Stimulated activated CD8-positive, alpha-beta memory T cell treated with anti-CD3 and anti-CD28 coated beads, Interleukin-12 subunit alpha, Interleukin-12 subunit beta, amount 100 ng/mL, for 24 hours (primary cell): Measurements from ENCODE around the gene SLC12A9.

ENCODE experiments used
- DNase-seq: peaks from one replicate; pipeline ENCODE4 v3.0.0-alpha.2; 2020; ENCODE audit errors: extremely low read depth

SLC12A9 gene

GRCh38 chr7:100884736-100885439 lies 32.4 kb downstream of the SLC12A9 start:
- no peak for DNase-seq

- DNase-seq = no peak
Measured at GRCh38 chr7:100885440-100886141, 33.1 kb downstream of the SLC12A9 start.

- no peak for DNase-seq
Measured at GRCh38 chr7:100886142-100886935, 33.8 kb downstream of the SLC12A9 start.

DNA sequence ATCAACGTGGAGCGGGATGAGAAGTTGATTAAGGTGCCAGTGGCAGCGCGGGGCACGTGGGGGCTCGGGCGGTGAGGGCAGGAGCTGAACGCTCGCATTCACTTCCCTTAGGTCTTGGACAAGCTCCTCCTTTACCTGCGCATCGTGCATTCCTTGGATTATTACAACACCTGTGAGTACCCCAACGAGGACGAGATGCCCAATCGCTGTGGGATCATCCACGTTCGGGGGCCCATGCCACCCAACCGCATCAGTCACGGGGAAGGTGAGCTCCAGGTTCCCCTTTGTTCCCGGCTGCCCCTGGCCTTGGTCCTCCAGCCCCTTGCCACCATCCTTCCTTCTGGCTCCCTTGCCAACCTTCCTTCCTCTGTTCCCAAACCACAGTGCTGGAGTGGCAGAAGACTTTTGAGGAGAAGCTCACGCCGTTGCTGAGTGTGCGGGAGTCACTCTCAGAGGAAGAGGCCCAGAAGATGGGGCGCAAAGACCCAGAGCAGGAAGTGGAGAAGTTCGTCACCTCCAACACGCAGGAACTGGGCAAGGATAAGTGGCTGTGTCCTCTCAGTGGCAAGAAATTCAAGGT lies 34.5 kb downstream of the SLC12A9 start:
- no peak for DNase-seq

GRCh38 chr7:100887516-100888290 lies 35.2 kb downstream of the SLC12A9 start:
- no peak for DNase-seq

GRCh38 chr7:100888291-100888987 lies 35.9 kb downstream of the SLC12A9 start:
- no peak for DNase-seq

DNA sequence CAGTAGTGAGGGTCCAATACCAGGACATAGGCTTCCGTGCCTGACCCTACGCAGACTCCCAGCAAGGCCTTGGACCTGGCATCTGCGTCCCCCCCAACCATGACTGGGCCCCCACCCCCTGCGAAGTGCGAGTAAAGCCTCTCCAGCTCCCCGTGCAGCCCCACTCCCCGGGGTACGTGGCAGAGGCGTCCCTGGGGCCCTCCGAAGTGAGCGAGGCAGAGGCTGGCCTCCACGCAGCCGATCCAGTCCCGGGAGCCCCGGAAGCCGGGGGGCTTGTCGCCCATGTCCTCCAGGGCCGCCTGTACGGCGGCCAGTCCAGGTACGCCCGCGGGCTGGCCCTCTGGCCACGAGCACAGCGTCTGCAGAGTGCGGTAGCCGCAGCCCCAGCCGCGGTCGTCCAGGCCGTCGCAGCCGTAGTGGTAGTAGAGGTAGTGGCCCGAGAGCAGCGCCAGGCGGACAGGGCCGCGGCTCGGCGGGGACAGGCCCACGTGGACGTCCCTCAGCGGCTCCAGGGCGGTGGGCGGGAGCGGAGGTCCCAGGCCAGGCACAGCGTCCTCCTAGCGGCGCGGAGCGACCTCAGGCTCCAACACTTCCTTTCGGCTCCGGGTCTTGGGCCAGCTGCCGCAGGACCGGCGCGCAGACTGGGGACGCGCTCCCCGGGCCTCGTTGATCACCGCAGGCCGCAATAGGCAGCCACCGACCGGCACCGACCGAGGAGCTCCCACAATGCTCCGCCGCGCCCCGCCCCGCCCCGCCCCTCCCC lies 36.7 kb downstream of the SLC12A9 start, which contains the start of gene UFSP1:
Gene UFSP1 (minus strand): TSS at position 728 of the 763 bp plus-strand sequence. CDS start 444 bp downstream, at position 284.
- no peak for DNase-seq

DNA sequence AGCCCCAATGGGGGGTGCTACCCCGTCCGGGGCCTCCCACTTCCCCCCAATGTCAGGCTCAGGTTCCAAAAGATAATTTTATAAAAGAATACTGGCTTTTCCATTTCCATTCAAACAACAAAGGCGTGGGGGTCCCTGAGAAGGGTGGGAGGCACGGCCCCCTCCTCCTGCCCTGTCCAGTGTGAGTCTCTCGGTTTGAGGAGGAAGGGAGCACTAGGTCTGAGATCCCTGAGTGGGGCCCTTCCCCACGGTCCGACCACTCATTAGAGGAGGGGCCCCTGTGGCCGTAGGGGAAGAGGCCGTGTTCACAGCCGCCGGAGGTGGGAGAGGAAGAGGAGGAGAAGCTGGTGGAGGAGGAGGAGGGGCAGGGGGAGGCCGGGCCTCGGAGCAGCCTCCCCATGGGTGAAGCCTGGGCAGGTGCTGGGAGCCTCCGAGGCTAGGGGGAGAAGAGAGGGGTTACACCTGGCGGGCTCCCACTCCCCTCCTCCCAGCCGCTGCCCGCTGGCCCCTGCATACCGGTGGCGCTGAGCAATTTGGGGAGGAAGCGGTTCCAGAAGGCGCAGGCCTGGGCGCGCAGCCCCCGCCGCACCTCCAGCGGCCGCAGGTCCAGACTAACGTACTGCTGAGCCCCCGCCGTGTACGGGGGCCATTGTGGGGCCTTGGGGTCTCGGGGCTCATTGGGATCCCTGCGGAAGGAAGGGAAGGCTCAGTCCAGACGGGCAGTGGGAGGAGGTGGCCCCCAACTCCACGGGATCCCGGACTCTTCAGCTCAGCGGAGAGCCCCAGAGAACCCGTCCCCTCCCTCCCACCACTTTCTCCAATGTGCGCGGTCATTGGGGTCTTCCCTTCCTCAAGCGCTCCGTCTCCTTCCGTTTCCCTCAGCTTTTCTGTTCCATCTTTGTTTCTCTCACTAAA lies 38.4 kb downstream of the SLC12A9 start:
- no peak for DNase-seq

DNA sequence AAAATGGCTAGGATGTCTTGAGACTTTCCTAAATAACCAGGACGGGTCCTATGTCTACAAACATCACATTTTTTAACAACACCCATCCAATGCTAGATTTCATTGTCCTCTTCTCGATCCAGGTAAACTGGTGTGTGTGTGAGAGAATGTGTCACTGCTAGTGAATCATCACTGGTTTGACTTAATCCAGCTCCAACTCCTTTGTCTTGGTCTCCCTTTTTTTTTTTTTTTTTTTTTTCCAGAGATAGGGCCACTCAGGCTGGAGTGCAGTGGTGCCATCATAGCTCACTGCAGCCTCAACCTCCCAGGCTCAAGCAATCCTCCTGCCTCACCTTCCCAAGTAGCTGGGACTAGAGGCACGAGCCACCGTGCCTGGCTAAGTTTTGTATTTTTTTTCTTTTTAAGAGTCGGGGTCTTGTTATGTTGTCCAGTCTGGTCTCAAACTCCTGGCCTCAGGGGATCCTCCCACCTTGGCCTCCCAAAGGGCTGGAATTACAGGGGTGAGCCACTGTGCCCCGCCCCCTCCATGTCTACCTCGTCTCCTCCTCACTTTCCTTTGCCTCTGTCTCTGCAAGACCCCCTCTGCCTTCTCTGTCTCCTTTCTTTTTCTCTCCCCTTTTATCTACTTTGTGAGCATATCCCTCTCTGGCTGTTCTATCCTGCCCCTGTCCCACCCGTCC lies 39.2 kb downstream of the SLC12A9 start:
- DNase-seq = no peak

- no peak for DNase-seq
Measured at GRCh38 chr7:100892364-100893317, 40.1 kb downstream of the SLC12A9 start.

- DNase-seq = no peak
Measured at GRCh38 chr7:100893318-100893895, 40.9 kb downstream of the SLC12A9 start.

- DNase-seq = no peak
Measured at GRCh38 chr7:100893910-100894721, 41.6 kb downstream of the SLC12A9 start.

- DNase-seq = no peak
Measured at GRCh38 chr7:100894860-100895700, 42.6 kb downstream of the SLC12A9 start.

- no peak for DNase-seq
Measured at GRCh38 chr7:100895701-100895955, 43.1 kb downstream of the SLC12A9 start, which contains the start of gene ACHE. ACHE (minus strand) TSS chr7:100895888; CDS start chr7:100894232, 1,656 bp downstream.
